OCI-LY1 (cell line): ENCODE data around the gene GPR17.

ENCODE experiments used
- EZH2 ChIP-seq: fragments of 200-600 bp; sonication (generic), shearing (Covaris generic); IDR thresholded peaks from 2 replicates; pipeline ENCODE4 v1.8.0; 2017; ENCODE audit warnings: borderline replicate concordance, mixed run types, mild to moderate bottlenecking, antibody characterized with exemption, low read length, moderate library complexity, mixed read lengths
- TF ChIP-seq, protein P1 (sequence below): fragments of 200-600 bp; sonication (generic), shearing (Covaris generic); IDR thresholded peaks from 2 replicates; pipeline ENCODE4 v1.5.1; 2017; ENCODE audit warnings: mild to moderate bottlenecking, antibody characterized with exemption, low read length, moderate library complexity, mixed read lengths

DNA sequence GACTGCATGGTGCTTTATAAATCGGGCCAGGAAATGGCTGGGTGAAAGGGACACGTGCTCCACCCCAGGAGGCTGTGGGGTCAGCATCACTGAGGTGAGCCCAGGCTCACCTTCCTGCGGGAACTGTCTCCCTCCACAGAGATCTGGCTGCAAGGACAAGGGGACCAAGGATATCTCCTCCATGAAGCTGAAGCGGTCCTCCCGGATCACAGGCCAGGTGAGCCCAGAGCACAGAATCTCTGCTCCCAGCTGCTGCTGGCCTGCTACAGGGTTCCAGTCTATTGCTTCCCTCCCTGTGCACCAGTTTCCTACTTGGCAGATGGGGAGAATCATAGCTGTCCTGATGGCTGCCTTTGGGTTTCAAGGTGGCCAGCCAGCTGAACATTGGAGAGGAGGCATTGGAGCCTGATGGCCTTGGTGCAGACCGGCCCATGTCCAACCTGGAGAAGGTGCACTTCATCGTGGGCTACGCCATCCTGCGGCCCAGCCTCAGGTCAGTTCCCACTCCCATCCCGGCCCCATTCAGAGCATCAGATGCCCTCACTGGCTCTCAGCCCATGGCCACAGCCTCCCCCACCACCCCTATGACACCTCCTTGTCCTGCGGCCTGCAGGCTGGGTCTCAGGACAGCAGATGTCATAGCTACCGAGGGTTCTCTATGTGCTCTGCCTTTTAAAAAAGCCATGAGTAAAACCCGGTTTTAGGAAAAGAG is 33.7 kb upstream of the GPR17 start:
- TF ChIP-seq, protein P1, sequence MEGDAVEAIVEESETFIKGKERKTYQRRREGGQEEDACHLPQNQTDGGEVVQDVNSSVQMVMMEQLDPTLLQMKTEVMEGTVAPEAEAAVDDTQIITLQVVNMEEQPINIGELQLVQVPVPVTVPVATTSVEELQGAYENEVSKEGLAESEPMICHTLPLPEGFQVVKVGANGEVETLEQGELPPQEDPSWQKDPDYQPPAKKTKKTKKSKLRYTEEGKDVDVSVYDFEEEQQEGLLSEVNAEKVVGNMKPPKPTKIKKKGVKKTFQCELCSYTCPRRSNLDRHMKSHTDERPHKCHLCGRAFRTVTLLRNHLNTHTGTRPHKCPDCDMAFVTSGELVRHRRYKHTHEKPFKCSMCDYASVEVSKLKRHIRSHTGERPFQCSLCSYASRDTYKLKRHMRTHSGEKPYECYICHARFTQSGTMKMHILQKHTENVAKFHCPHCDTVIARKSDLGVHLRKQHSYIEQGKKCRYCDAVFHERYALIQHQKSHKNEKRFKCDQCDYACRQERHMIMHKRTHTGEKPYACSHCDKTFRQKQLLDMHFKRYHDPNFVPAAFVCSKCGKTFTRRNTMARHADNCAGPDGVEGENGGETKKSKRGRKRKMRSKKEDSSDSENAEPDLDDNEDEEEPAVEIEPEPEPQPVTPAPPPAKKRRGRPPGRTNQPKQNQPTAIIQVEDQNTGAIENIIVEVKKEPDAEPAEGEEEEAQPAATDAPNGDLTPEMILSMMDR, result no peak
- no peak for TF ChIP-seq EZH2
